HEK293 (cell line): ENCODE data around the gene LYPLAL1.
"Not testable (repeated sequence)": the region's sequence is repeated elsewhere in the genome, so short reads cannot be mapped to it uniquely, and the experiment has no call there.

Experiments
- CTCF ChIA-PET: fragments of 350-600 bp; formaldehyde crosslinking; extraction: SDS; loops from one replicate; lab custom pipeline; 2021; ENCODE audit warnings: antibody characterized with exemption; lab: Yijun Ruan, JAX
- POLR2A ChIA-PET: fragments of 300-600 bp; formaldehyde crosslinking; extraction: SDS; loops from one replicate; lab custom pipeline; 2020; ENCODE audit warnings: antibody characterized with exemption, inconsistent platforms; lab: Yijun Ruan, JAX
- H3K27ac ChIP-seq: fragments of 200-500 bp; sonication (Bioruptor generic); 2 replicates; pipeline ENCODE4 v1.5.1; 2014; ENCODE audit warnings: low read depth, low read length, control low read depth, inconsistent platforms; ENCODE audit errors: extremely low read depth
- H3K36me3 ChIP-seq, 2 experiments: fragments of 200-500 bp in 1 of 2; sonication (Bioruptor generic) in 1 of 2; 1 replicate in 1 of 2; 2 replicates in 1 of 2; pipeline ENCODE4 v1.5.1; 2014 to 2017; ENCODE audit warnings: inconsistent platforms in 2 of 2, low read length in 2 of 2; ENCODE audit not compliant: control insufficient read depth in 2 of 2, insufficient read depth in 1 of 2
- H3K4me1 ChIP-seq: fragments of 200-500 bp; sonication (Bioruptor generic); 2 replicates; pipeline ENCODE4 v1.5.1; 2014; ENCODE audit warnings: mild to moderate bottlenecking, low read length, inconsistent platforms; ENCODE audit not compliant: control insufficient read depth, insufficient read depth
- H3K4me3 ChIP-seq: 2 replicates; pipeline ENCODE4 v1.5.1; 2011; ENCODE audit warnings: low read depth, mild to moderate bottlenecking, control low read depth, low read length, moderate library complexity
- H3K9me3 ChIP-seq: fragments of 200-500 bp; sonication (Bioruptor generic); 2 replicates; pipeline ENCODE4 v1.5.1; 2014; ENCODE audit warnings: low read depth, low read length, inconsistent platforms; ENCODE audit not compliant: control insufficient read depth, insufficient read depth
- MYNN ChIP-seq: fragments of 450-650 bp; formaldehyde crosslinking; IDR thresholded peaks from 2 replicates; pipeline ENCODE4 v1.5.1; 2016; ENCODE audit warnings: missing biosample characterization, missing genetic modification characterization, borderline replicate concordance
- PATZ1 ChIP-seq: fragments of 450-650 bp; formaldehyde crosslinking; IDR thresholded peaks from 2 replicates; pipeline ENCODE4 v1.5.1; 2016; ENCODE audit warnings: missing biosample characterization, missing genetic modification characterization
- ZBTB11 ChIP-seq: fragments of 450-650 bp; formaldehyde crosslinking; conservative IDR thresholded peaks from 2 replicates; pipeline ENCODE4 v1.5.1; 2016; ENCODE audit warnings: low read depth, missing biosample characterization, missing genetic modification characterization
- ZNF121 ChIP-seq: fragments of 450-650 bp; formaldehyde crosslinking; IDR thresholded peaks from 2 replicates; pipeline ENCODE4 v1.5.1; 2016; ENCODE audit warnings: missing biosample characterization, missing genetic modification characterization
- ZNF146 ChIP-seq: fragments of 450-650 bp; formaldehyde crosslinking; IDR thresholded peaks from 2 replicates; pipeline ENCODE4 v1.5.1; 2016; ENCODE audit warnings: missing biosample characterization, missing genetic modification characterization
- ZNF155 ChIP-seq: fragments of 450-650 bp; formaldehyde crosslinking; IDR thresholded peaks from 2 replicates; pipeline ENCODE4 v1.5.1; 2016; ENCODE audit warnings: missing biosample characterization, missing genetic modification characterization
- ZNF184 ChIP-seq: fragments of 450-650 bp; IDR thresholded peaks from 2 replicates; pipeline ENCODE4 v1.5.1; 2018; ENCODE audit warnings: missing biosample characterization, mild to moderate bottlenecking, missing genetic modification characterization
- ZNF23 ChIP-seq: fragments of 450-650 bp; formaldehyde crosslinking; IDR thresholded peaks from 2 replicates; pipeline ENCODE4 v1.5.1; 2016; ENCODE audit warnings: missing biosample characterization, missing genetic modification characterization, borderline replicate concordance
- ZNF239 ChIP-seq: fragments of 450-650 bp; formaldehyde crosslinking; IDR thresholded peaks from 2 replicates; pipeline ENCODE4 v1.5.1; 2016; ENCODE audit warnings: missing biosample characterization, missing genetic modification characterization
- ZNF391 ChIP-seq: fragments of 450-650 bp; formaldehyde crosslinking; IDR thresholded peaks from 2 replicates; pipeline ENCODE4 v1.5.1; 2016; ENCODE audit warnings: low read depth, missing biosample characterization, missing genetic modification characterization, borderline replicate concordance
- ZNF394 ChIP-seq: fragments of 450-650 bp; formaldehyde crosslinking; IDR thresholded peaks from 2 replicates; pipeline ENCODE4 v1.5.1; 2016; ENCODE audit warnings: missing biosample characterization, missing genetic modification characterization, mild to moderate bottlenecking, moderate library complexity, borderline replicate concordance
- ZNF449 ChIP-seq: fragments of 450-650 bp; formaldehyde crosslinking; IDR thresholded peaks from 2 replicates; pipeline ENCODE4 v1.5.1; 2017; ENCODE audit warnings: missing biosample characterization, mild to moderate bottlenecking, missing genetic modification characterization, moderate library complexity

The LYPLAL1 gene

DNA sequence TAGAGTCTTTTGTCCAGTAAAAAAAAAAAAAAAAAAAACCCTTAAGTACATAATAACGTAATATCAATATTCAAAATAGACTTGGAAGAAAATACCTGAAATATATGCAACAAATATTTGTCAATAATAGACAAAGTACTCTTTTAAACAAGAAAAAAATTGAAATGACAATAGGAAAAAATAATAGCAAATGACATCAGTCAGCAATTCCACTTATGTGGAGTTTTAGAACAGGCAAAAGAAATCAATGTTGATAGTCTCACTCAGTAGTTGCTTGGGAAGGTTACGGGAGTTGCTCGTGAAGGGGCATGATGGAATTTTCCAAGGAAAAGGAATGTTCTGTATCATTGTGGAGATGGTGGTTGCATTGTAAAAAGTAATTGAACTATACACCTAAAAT is 16.9 kb downstream of the LYPLAL1 start:
- H3K4me3 ChIP-seq: no peak overlapping the region
- ChIA-PET CTCF (interaction anchor here (1.0 kb wide), 1 partner anchor 196 kb away, joined by 5 read pairs; no protein-coding TSS in a partner anchor), POLR2A (no interaction called here)
- no peaks in the 10 kb centered on the region for H3K9me3 ChIP-seq
- 0 out of 2 replicates have a peak, but pooled peaks cover 3% of the 10 kb centered on the region for H3K4me1 ChIP-seq
- no peak overlapping the region for H3K27ac ChIP-seq
- TF ChIP-seq PATZ1 (tag by site-specific recombination) (no peak), ZNF184 (tag by site-specific recombination) (no peak), ZNF239 (no peak), ZNF394 (tag by site-specific recombination) (no peak), ZNF155 (tag by site-specific recombination) (no peak), ZBTB11 (tag by site-specific recombination) (no peak), ZNF23 (tag by site-specific recombination) (no peak), MYNN (tag by site-specific recombination) (no peak)
- TF ChIP-seq, all 188 proteins: peak for 0
- peaks cover 0 to 19% of the 10 kb centered on the region in 2 experiments; a peak in 1 of 3 replicates for H3K36me3 ChIP-seq

GRCh38 chr1:219195833-219196232 is 22.2 kb downstream of the LYPLAL1 start:
- H3K9me3 ChIP-seq, H3K27ac ChIP-seq, H3K4me1 ChIP-seq, H3K4me3 ChIP-seq, POLR2A ChIA-PET: not testable (repeated sequence)
- TF ChIP-seq ZNF146 (tag by site-specific recombination): peak; percentile 88
- peaks cover 0 to 35% of the 10 kb centered on the region in 2 experiments; a peak in 1 of 3 replicates for H3K36me3 ChIP-seq
- CTCF ChIA-PET: interaction anchor here (1.2 kb wide), 1 partner anchor 9 kb away, joined by 3 read pairs; no protein-coding TSS in a partner anchor

DNA sequence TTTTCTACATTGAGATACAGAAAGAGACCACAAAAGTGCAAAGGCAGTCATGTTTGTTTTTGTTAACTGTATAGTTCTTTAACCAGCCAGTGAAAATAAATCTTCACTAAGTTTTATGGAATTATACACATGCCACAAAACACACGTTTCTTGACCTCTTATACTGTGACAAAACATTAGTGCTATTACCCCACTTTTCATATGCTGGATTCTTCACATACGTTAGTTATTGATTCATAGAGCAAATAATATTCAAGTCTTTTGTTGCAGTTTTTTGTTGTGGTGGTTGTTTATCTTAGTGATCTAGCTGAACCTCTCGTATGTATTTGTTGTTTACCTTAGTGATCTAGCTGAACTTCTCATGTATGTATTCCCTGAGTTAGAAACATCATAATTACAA is 28.0 kb downstream of the LYPLAL1 start:
- TF ChIP-seq ZNF391: no peak
- CTCF ChIA-PET: interaction anchor here (0.6 to 1.1 kb wide), 3 partner anchors 56 to 902 kb away, joined by 3 read pairs; no protein-coding TSS in a partner anchor

DNA sequence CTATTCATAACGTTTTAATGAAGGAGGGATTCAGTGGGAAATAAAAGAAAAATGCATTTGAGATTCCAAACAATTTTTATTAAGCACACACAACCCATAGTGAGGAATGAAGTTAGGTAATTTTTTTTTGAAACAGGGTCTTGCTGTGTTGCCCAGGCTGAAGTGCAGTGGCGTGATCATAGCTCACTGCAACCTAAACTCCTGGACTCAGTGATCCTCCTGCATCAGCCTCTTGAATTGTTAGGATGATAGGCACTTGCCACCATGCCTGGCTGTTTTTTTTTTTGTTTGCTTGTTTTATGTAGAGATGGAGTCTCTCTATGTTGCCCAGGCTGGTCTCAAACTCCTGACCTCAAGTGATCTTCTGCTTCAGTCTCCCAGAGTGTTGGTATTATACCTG is 28.9 kb downstream of the LYPLAL1 start:
- TF ChIP-seq ZNF121 (tag by site-specific recombination) (peak; percentile 58; the same call in 1 of the 2 replicates), ZNF449 (tag by site-specific recombination) (no peak)
- ChIA-PET POLR2A (no interaction called here), CTCF (interaction anchor here (0.7 to 1.1 kb wide), 3 partner anchors 148 to 903 kb away, joined by 3 read pairs; no protein-coding TSS in a partner anchor)
- H3K27ac ChIP-seq: no peak overlapping the region
- peaks cover 0 to 6% of the 10 kb centered on the region in 2 experiments; a peak in 1 of 3 replicates for H3K36me3 ChIP-seq
- no peak overlapping the region for H3K4me3 ChIP-seq
- H3K4me1 ChIP-seq: no peaks in the 10 kb centered on the region
- no peaks in the 10 kb centered on the region for H3K9me3 ChIP-seq

More for the DNA sequence above, 28.0 kb downstream of the LYPLAL1 start:
- Histone ChIP-seq H3K36me3 (peaks cover 0 to 7% of the 10 kb centered on the region in 2 experiments; a peak in 1 of 3 replicates), H3K4me3 (no peak overlapping the region), H3K4me1 (no peaks in the 10 kb centered on the region), H3K27ac (no peak overlapping the region), H3K9me3 (no peaks in the 10 kb centered on the region)
- POLR2A ChIA-PET: no interaction called here
